ENCODE data around the gene MVB12B.

The MVB12B gene

GRCh38 chr9:126532489-126532888 lies 205.9 kb downstream of the MVB12B start:
- TF ChIP-seq TCF12 (IDR thresholded peaks at IDR 0.05; ENCODE audit: low read depth), result no peak
- no peak for TF ChIP-seq EP300 (IDR thresholded peaks at IDR 0.05; ENCODE audit: borderline replicate concordance)
- TF ChIP-seq FOXM1 (IDR thresholded peaks at IDR 0.05; ENCODE audit: borderline replicate concordance, low read depth), result no peak
- no peak for TF ChIP-seq RAD21 (IDR thresholded peaks at IDR 0.05; ENCODE audit: low read depth)
- no peak for TF ChIP-seq MAX (IDR thresholded peaks at IDR 0.05)
- no peak for TF ChIP-seq TAF1 (IDR thresholded peaks at IDR 0.05; ENCODE audit: low read depth)
- no peak for TF ChIP-seq USF1 (IDR thresholded peaks at IDR 0.05)
- TF ChIP-seq REST (IDR thresholded peaks at IDR 0.05; ENCODE audit: low read depth), result no peak
- TF ChIP-seq ZBTB7A (IDR thresholded peaks at IDR 0.05; ENCODE audit: low read depth), result no peak

GRCh38 chr9:126532951-126533925 lies 206.6 kb downstream of the MVB12B start:
- TF ChIP-seq CREB1 (IDR thresholded peaks at IDR 0.05; ENCODE audit: low read depth) (no peak), YY1 (IDR thresholded peaks at IDR 0.05; ENCODE audit: low read depth) (no peak), ZBTB7A (IDR thresholded peaks at IDR 0.05; ENCODE audit: low read depth) (no peak), CEBPB (IDR thresholded peaks at IDR 0.05) (no peak), REST (IDR thresholded peaks at IDR 0.05; ENCODE audit: low read depth) (no peak)

GRCh38 chr9:126533926-126534310 lies 207.3 kb downstream of the MVB12B start:
- no peak for TF ChIP-seq TAF1 (IDR thresholded peaks at IDR 0.05; ENCODE audit: low read depth)
- no peak for TF ChIP-seq EGR1 (IDR thresholded peaks at IDR 0.05)
- no peak for TF ChIP-seq RAD21 (IDR thresholded peaks at IDR 0.05; ENCODE audit: low read depth)
- TF ChIP-seq ZBTB7A (IDR thresholded peaks at IDR 0.05; ENCODE audit: low read depth), result no peak
- no peak for TF ChIP-seq TCF12 (IDR thresholded peaks at IDR 0.05; ENCODE audit: low read depth)
- TF ChIP-seq USF1 (IDR thresholded peaks at IDR 0.05), result no peak
- TF ChIP-seq EP300 (IDR thresholded peaks at IDR 0.05; ENCODE audit: borderline replicate concordance), result no peak
- TF ChIP-seq CREB1 (IDR thresholded peaks at IDR 0.05; ENCODE audit: low read depth), result no peak
- no peak for TF ChIP-seq NFIC (IDR thresholded peaks at IDR 0.05)
- no peak for TF ChIP-seq CEBPB (IDR thresholded peaks at IDR 0.05)
- no peak for TF ChIP-seq FOXM1 (IDR thresholded peaks at IDR 0.05; ENCODE audit: borderline replicate concordance, low read depth)
- TF ChIP-seq YY1 (IDR thresholded peaks at IDR 0.05; ENCODE audit: low read depth), result no peak
- no peak for TF ChIP-seq MAX (IDR thresholded peaks at IDR 0.05)
- no peak for TF ChIP-seq TEAD4 (IDR thresholded peaks at IDR 0.05)

- TF ChIP-seq MAX (IDR thresholded peaks at IDR 0.05), result no peak
- no peak for TF ChIP-seq REST (IDR thresholded peaks at IDR 0.05; ENCODE audit: low read depth)
- no peak for TF ChIP-seq CEBPB (IDR thresholded peaks at IDR 0.05)
- TF ChIP-seq YY1 (IDR thresholded peaks at IDR 0.05; ENCODE audit: low read depth), result no peak
- TF ChIP-seq RAD21 (IDR thresholded peaks at IDR 0.05; ENCODE audit: low read depth), result no peak
- TF ChIP-seq TEAD4 (IDR thresholded peaks at IDR 0.05), result no peak
- TF ChIP-seq TCF12 (IDR thresholded peaks at IDR 0.05; ENCODE audit: low read depth), result no peak
- TF ChIP-seq EP300 (IDR thresholded peaks at IDR 0.05; ENCODE audit: borderline replicate concordance), result no peak
- no peak for TF ChIP-seq NFIC (IDR thresholded peaks at IDR 0.05)
- TF ChIP-seq ZBTB7A (IDR thresholded peaks at IDR 0.05; ENCODE audit: low read depth), result no peak
- TF ChIP-seq CREB1 (IDR thresholded peaks at IDR 0.05; ENCODE audit: low read depth), result no peak
- no peak for TF ChIP-seq USF1 (IDR thresholded peaks at IDR 0.05)
- TF ChIP-seq FOXM1 (IDR thresholded peaks at IDR 0.05; ENCODE audit: borderline replicate concordance, low read depth), result no peak
- no peak for TF ChIP-seq EGR1 (IDR thresholded peaks at IDR 0.05)
Measured at GRCh38 chr9:126534431-126535186, 208.0 kb downstream of the MVB12B start.

Data from Ishikawa (cell line).